KOPT-K1 (cell line): Measurements from ENCODE around the gene ZNF613.
A peak's percentile ranks its signal among the peaks of the same experiment; 100 is the strongest.
"Not testable (repeated sequence)": the region's sequence is repeated elsewhere in the genome, so short reads cannot be mapped to it uniquely, and the experiment has no call there.

Experiments used
- H3K27ac ChIP-seq: fragments of 200-600 bp; sonication (generic); 2 replicates; pipeline ENCODE4 v1.5.1; 2016; ENCODE audit warnings: antibody characterized with exemption, mild to moderate bottlenecking, low read depth, low read length; ENCODE audit not compliant: poor library complexity, severe bottlenecking
- H3K36me3 ChIP-seq: fragments of 200-600 bp; sonication (generic); 2 replicates; pipeline ENCODE4 v1.5.1; 2017; ENCODE audit warnings: antibody characterized with exemption, mild to moderate bottlenecking, low read length, moderate library complexity; ENCODE audit not compliant: insufficient read depth
- H3K9me3 ChIP-seq: fragments of 200-600 bp; sonication (generic); 2 replicates; pipeline ENCODE4 v1.5.1; 2017; ENCODE audit warnings: antibody characterized with exemption, low read length, mild to moderate bottlenecking; ENCODE audit not compliant: insufficient read depth, poor library complexity, severe bottlenecking

ZNF613 gene

GRCh38 chr19:51971624-51972023, 44.4 kb downstream of the ZNF613 start:
- no peak overlapping the region for H3K27ac ChIP-seq
- H3K9me3 ChIP-seq: peaks cover 99% of the 10 kb centered on the region
- H3K36me3 ChIP-seq: peaks cover 81% of the 10 kb centered on the region

- H3K36me3 ChIP-seq: peaks cover 54% of the 10 kb centered on the region
- not testable (repeated sequence) for H3K27ac ChIP-seq
Observed at GRCh38 chr19:51975787-51976186, 48.5 kb downstream of the ZNF613 start.

DNA sequence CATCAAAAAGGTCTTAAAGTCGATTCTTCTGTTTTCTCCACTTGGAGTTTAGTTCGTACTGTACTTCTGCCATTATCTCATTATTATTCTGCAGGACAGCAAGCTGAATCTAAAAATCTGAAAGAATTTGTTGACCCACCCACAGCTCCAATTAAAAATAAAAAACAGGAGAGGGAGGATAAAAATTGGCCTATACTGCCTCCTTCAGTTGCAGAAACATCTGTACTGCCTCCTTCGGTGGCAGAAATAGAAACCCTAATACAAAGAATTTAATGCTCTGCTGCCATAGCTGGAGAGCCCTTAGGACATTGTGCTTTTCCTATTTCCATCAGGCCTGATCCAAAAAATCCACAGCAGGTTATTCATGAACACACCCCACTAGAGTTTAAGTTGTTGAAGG, 49.6 kb downstream of the ZNF613 start:
- Histone ChIP-seq H3K9me3 (peaks cover 99% of the 10 kb centered on the region), H3K36me3 (peaks cover 49% of the 10 kb centered on the region), H3K27ac (no peak overlapping the region)

More at GRCh38 chr19:51975787-51976186, 48.5 kb downstream of the ZNF613 start:
- H3K9me3 ChIP-seq: peaks cover 99% of the 10 kb centered on the region

DNA sequence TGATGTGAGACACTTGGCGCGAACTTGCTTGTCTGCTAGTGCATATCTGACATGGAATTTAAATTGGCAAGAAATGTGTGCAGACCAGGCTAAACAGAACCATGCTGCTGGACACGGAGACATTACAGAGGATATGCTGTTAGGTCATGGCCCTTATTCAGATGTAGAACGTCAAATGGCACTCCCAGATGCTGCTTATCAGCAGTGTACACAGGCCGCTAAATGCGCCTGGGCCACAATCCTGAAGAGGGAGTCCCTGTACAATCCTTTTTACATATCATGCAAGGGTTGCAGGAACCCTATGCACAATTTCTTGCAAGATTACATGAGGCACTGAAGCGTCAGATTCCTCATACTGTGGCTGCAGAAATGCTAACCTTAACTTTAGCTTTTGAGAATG, 50.1 kb downstream of the ZNF613 start:
- Histone ChIP-seq H3K27ac (no peak overlapping the region), H3K36me3 (peaks cover 44% of the 10 kb centered on the region), H3K9me3 (peaks cover 98% of the 10 kb centered on the region)

DNA sequence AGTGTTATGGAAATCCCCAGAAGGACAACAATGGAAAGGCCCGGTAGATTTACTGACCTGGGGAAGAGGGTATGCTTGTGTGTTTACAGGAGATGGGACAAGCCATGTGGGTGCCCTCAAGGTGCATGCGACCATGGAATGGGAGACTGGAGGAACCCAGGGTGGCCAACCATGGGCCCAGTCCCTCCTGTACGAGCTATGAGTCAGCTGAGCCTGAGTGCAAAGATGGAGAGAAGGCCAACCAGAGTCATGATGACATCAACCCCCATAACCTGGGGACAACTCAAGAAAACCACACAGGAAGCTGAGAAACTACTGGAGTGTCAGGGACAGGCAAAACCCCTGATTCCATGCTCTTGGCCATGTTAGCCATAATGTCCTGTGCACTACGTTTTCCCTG, 51.6 kb downstream of the ZNF613 start:
- Histone ChIP-seq H3K36me3 (peaks cover 33% of the 10 kb centered on the region), H3K27ac (no peak overlapping the region), H3K9me3 (peaks cover 96% of the 10 kb centered on the region)

DNA sequence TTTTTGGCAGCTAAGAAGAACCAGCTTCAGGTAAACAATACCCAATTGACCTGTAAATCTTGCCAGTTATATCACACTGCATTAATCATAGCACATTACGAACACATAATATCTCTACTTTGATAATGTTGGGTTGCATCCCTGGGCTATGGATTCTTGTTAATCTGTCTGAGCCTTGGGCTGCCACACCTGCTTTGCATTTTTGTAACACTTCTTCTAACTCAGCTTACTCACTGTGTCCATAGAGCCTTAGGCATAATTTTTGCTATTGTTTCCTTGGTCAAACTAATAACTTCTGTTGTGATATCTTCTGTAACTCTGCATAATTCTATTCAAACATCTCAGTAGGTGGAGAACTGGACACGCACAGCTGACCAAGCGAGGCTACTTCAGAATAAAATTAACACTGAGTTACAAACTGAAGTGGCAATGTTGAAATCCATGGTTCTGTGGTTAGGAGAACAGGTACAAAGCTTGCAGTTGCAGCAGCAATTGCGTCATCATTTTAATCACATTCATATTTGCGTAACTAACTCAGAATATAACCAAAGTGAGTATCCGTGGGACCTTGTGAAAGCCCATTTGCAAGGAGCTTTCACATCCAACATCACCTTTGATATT, 53.0 kb downstream of the ZNF613 start:
- Histone ChIP-seq H3K9me3 (peaks cover 96% of the 10 kb centered on the region), H3K36me3 (peaks cover 24% of the 10 kb centered on the region; the same call in 1 of the 2 replicates), H3K27ac (no peak overlapping the region)

DNA sequence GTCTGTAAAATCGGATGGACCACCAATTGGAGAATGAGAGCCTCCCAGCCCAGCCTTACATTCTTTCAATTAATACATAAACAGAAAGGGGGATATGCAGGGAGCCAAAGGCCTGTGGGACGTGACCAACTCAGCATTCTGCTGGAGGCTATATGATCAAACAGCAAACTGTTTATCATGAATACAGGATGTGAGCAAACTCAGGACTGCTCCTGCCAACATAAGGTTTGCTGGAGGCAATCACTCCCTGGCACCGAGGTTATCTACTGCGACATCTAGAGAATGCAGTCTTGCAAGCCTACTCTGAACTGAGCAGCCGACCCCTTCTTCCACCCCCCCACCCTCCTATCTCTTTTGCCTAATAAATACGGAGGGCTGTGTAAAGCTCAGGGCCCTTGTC, 53.7 kb downstream of the ZNF613 start:
- not testable (repeated sequence) for H3K27ac ChIP-seq
- Histone ChIP-seq H3K36me3 (peaks cover 24% of the 10 kb centered on the region; the same call in 1 of the 2 replicates), H3K9me3 (peaks cover 95% of the 10 kb centered on the region)

GRCh38 chr19:51983361-51983760, 56.1 kb downstream of the ZNF613 start:
- H3K27ac ChIP-seq: no peak overlapping the region
- H3K9me3 ChIP-seq: peaks cover 92% of the 10 kb centered on the region
- peaks cover 24% of the 10 kb centered on the region; the same call in 1 of the 2 replicates for H3K36me3 ChIP-seq

GRCh38 chr19:51986309-51987291, 59.3 kb downstream of the ZNF613 start, which contains the start of gene ZNF350:
Gene ZNF350, minus strand, starts transcription at chr19:51986840. Its CDS starts 12,480 bp downstream, at chr19:51974360.
- Histone ChIP-seq H3K27ac (peak within 1 kb of the TSS; percentile 61), H3K9me3 (peaks cover 92% of the 10 kb centered on the region), H3K36me3 (peaks cover 5% of the 10 kb centered on the region; the same call in 1 of the 2 replicates)

DNA sequence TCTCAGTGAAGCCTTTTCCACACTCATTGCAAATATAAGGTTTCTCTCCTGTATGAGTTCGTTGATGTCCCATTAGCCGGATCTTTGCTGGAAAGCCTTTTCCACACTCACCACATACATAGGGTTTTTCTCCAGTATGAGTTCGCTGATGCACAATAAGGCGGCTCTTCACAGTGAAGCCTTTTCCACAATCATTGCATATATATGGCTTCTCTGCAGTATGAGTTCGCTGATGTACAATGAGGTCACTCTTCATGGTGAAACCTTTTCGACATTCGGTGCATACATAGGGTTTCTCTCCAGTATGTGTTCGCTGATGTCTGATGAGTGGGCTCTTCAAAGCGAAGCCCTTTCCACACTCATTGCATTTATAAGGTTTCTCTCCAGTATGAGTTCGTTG, 66.2 kb downstream of the ZNF613 start:
- no peak overlapping the region for H3K27ac ChIP-seq
- peaks cover 97% of the 10 kb centered on the region for H3K9me3 ChIP-seq
- peaks cover 62% of the 10 kb centered on the region for H3K36me3 ChIP-seq

DNA sequence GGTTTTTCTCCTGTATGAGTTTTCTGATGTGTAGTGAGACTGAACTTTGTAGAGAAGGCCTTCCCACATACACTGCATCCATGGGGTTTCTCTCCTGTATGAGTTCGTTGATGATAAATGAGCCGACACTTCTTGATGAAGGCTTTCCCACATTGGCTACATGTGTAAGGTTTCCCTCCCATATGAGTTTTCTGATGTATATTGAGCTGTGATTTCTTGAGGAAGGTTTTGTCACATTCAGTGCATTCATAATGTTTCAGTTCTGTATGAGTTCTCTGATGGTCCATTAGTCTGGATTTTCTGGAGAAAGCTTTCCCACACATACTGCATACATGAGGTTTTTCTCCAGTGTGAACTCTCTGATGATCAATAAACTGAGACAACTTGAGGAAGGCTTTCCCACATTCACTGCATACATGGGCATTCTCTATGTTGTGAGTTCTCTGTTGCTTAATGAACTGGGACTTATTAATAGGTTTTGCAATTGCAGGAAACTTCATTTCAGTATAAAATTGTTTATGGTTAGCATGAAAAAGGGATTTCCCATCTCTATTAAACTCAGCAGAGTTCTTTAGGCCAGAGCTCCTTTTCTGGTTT, 66.9 kb downstream of the ZNF613 start:
- H3K36me3 ChIP-seq: peaks cover 70% of the 10 kb centered on the region
- H3K27ac ChIP-seq: no peak overlapping the region
- peaks cover 97% of the 10 kb centered on the region for H3K9me3 ChIP-seq
